ENCODE measurements around the gene HSPB7. TPM values are rescaled to one million over a fixed set of nuclear protein-coding genes. Genes with fewer than 3 reads are reported as not detected.
A peak's percentile ranks its signal among the peaks of the same experiment; 100 is the strongest.

The HSPB7 gene
- total RNA-seq, 1 experiment from 2014 or later = not detected

GRCh38 chr1:15974855-15975254 is 43.0 kb downstream of the HSPB7 start:
- Mint-ChIP-seq H3K27me3 (ENCODE audit: insufficient read depth, unreplicated experiment) (no peaks in the 10 kb centered on the region), H3K36me3 (ENCODE audit: insufficient read depth, unreplicated experiment) (peaks cover 34% of the 10 kb centered on the region), H3K4me3 (ENCODE audit: unreplicated experiment) (peak overlapping the region; percentile 77), H3K4me1 (ENCODE audit: insufficient read depth, unreplicated experiment) (peaks cover 15% of the 10 kb centered on the region), H3K9me3 (ENCODE audit: unreplicated experiment) (no peaks in the 10 kb centered on the region), H3K27ac (ENCODE audit: low read depth, unreplicated experiment) (peak overlapping the region; percentile 5)
- DNase-seq (ENCODE audit: unreplicated experiment) = no peak
- TF ChIP-seq CTCF (IDR thresholded peaks at IDR 0.05; ENCODE audit: unreplicated experiment) = no peak
- BruUV-seq (replicated peaks) = TSS peak; percentile 26
- CTCF ChIA-PET = interaction anchor here (0.6 to 1.3 kb wide), 3 partner anchors 33 to 1334 kb away, joined by 3 to 7 read pairs (median 4); no protein-coding TSS in a partner anchor
- POLR2A ChIA-PET = interaction anchor here (0.7 to 2.5 kb wide), 7 partner anchors 11 to 125 kb away, joined by 3 to 15 read pairs (median 4); no protein-coding TSS in a partner anchor
- intact Hi-C loops (cut with micrococcal nuclease) = no loop called here

- Mint-ChIP-seq H3K27me3 (ENCODE audit: insufficient read depth, unreplicated experiment) (no peaks in the 10 kb centered on the region), H3K27ac (ENCODE audit: low read depth, unreplicated experiment) (no peak overlapping the region), H3K4me1 (ENCODE audit: insufficient read depth, unreplicated experiment) (peaks cover 15% of the 10 kb centered on the region), H3K9me3 (ENCODE audit: unreplicated experiment) (no peaks in the 10 kb centered on the region), H3K36me3 (ENCODE audit: insufficient read depth, unreplicated experiment) (peaks cover 39% of the 10 kb centered on the region), H3K4me3 (ENCODE audit: unreplicated experiment) (no peak overlapping the region)
- POLR2A ChIA-PET = interaction anchor here (0.8 kb wide), 1 partner anchor 10 kb away, joined by 4 read pairs; no protein-coding TSS in a partner anchor
- intact Hi-C loops (cut with micrococcal nuclease) = no loop called here
- TF ChIP-seq CTCF (IDR thresholded peaks at IDR 0.05; ENCODE audit: unreplicated experiment) = no peak
- no peak for DNase-seq (ENCODE audit: unreplicated experiment)
- BruUV-seq (replicated peaks) = no TSS peak
- CTCF ChIA-PET = interaction anchor here (0.6 to 1.3 kb wide), 3 partner anchors 83 to 158 kb away, joined by 3 to 5 read pairs (median 3); no protein-coding TSS in a partner anchor
Observed at GRCh38 chr1:15973772-15974171, 44.1 kb downstream of the HSPB7 start.

- no peak for DNase-seq (ENCODE audit: unreplicated experiment)
- no peaks in the 10 kb centered on the region for H3K27me3 Mint-ChIP-seq (ENCODE audit: insufficient read depth, unreplicated experiment)
- H3K36me3 Mint-ChIP-seq (ENCODE audit: insufficient read depth, unreplicated experiment) = peaks cover 39% of the 10 kb centered on the region
- ChIA-PET POLR2A (no interaction called here), CTCF (interaction anchor here (0.9 kb wide), 1 partner anchor 22 kb away, joined by 3 read pairs; no protein-coding TSS in a partner anchor)
- TF ChIP-seq CTCF (IDR thresholded peaks at IDR 0.05; ENCODE audit: unreplicated experiment) = no peak
- H3K4me1 Mint-ChIP-seq (ENCODE audit: insufficient read depth, unreplicated experiment) = peaks cover 15% of the 10 kb centered on the region
- H3K27ac Mint-ChIP-seq (ENCODE audit: low read depth, unreplicated experiment) = no peak overlapping the region
- TSS peak; percentile 18 for BruUV-seq (replicated peaks)
- intact Hi-C loops (cut with micrococcal nuclease) = no loop called here
- H3K9me3 Mint-ChIP-seq (ENCODE audit: unreplicated experiment) = no peaks in the 10 kb centered on the region
- H3K4me3 Mint-ChIP-seq (ENCODE audit: unreplicated experiment) = no peak overlapping the region
Observed at GRCh38 chr1:15972409-15972808, 45.4 kb downstream of the HSPB7 start.

GRCh38 chr1:15970911-15971310 is 46.9 kb downstream of the HSPB7 start:
- ChIA-PET POLR2A (no interaction called here), CTCF (no interaction called here)
- peaks cover 33% of the 10 kb centered on the region for H3K36me3 Mint-ChIP-seq (ENCODE audit: insufficient read depth, unreplicated experiment)
- no peak for DNase-seq (ENCODE audit: unreplicated experiment)
- intact Hi-C loops (cut with micrococcal nuclease) = no loop called here
- BruUV-seq (replicated peaks) = no TSS peak
- no peak overlapping the region for H3K27ac Mint-ChIP-seq (ENCODE audit: low read depth, unreplicated experiment)
- no peaks in the 10 kb centered on the region for H3K9me3 Mint-ChIP-seq (ENCODE audit: unreplicated experiment)
- TF ChIP-seq CTCF (IDR thresholded peaks at IDR 0.05; ENCODE audit: unreplicated experiment) = no peak
- no peak overlapping the region for H3K4me3 Mint-ChIP-seq (ENCODE audit: unreplicated experiment)
- no peaks in the 10 kb centered on the region for H3K27me3 Mint-ChIP-seq (ENCODE audit: insufficient read depth, unreplicated experiment)
- H3K4me1 Mint-ChIP-seq (ENCODE audit: insufficient read depth, unreplicated experiment) = peaks cover 6% of the 10 kb centered on the region

Data from MCF 10A (cell line).